VCaP (cell line): ENCODE measurements around the gene MINDY4B.

Experiments
- H3K27ac ChIP-seq: fragments of 450-650 bp; 2 replicates; pipeline ENCODE4 v1.5.1; 2017
- CTCF ChIP-seq: fragments of 450-650 bp; conservative IDR thresholded peaks from 2 replicates; pipeline ENCODE4 v1.5.1; 2017; ENCODE audit warnings: mild to moderate bottlenecking, moderate library complexity

MINDY4B gene

DNA sequence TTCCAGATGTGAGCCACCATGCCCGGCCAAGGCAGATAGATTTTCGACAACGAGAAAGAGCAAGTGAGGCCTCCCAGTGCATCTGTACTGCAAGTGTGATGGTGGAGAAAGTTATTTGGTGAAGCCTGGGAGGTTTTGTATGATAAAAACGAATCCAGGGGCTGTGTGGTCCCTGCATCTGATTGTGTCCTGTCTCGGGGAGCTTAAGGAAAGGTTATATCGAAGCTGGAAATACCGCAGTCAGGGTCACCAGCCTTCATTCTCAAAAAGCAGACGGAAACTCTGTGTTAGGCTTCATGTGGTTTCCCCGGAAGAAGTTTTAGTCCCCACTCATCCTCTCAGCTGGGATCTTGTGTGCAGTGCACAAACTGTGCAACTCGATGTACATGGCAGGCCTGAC lies 3.4 kb downstream of the MINDY4B start:
- H3K27ac ChIP-seq, result no peak overlapping the region
- no peak for TF ChIP-seq CTCF

DNA sequence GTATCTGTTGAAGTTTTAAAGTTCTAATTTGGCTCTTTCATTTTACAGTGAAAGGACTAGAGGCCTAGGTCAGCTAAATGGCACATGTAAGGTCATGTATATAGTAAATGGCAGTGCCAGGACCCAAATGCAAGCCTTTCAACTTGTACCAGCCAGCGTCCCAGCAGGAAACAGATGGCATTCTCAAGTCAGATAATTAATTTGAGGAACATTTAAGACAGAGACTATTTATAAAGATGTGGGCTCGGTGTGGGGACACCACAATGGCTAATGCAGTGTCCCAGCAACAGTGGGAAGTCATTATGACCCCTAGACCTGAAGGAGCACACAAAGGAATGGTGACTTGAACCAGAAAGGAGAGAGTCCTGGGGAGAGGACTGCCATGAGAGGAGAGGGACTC lies 6.1 kb downstream of the MINDY4B start:
- H3K27ac ChIP-seq, result no peak overlapping the region
- TF ChIP-seq CTCF, result no peak

DNA sequence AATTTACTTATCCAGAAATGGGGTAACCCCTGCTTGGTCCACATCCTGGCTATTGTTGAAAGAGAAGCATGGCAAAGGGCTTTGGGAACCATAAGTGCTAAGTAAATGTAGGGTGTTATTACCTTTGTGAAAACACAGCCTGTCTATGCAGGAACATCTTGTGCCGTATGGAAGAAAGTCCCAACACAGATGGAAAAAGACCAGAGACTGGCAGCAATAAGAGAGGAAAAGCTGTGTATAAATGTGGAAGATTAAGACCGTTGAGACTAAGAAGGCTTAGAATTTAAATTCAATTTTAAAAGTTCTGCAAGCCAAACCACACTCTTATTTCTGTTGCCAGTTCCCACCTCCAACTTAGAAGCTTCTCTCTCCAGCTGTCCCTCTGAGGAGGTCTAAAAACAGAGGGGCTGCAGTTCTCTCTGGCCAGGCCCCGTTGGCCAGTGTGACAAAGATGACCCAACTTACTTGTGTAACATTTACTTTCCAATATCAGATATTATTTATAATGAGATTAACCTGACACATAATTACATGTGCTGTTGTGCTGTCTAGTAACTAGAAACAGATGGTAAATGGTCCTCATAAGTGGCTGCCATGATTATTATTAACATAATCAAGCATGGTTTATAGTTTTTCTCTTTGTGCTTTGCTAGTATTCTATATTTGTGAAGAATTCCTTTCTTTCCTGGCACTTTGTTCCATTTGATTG lies 7.0 kb downstream of the MINDY4B start:
- TF ChIP-seq CTCF, result no peak
- no peak overlapping the region for H3K27ac ChIP-seq

DNA sequence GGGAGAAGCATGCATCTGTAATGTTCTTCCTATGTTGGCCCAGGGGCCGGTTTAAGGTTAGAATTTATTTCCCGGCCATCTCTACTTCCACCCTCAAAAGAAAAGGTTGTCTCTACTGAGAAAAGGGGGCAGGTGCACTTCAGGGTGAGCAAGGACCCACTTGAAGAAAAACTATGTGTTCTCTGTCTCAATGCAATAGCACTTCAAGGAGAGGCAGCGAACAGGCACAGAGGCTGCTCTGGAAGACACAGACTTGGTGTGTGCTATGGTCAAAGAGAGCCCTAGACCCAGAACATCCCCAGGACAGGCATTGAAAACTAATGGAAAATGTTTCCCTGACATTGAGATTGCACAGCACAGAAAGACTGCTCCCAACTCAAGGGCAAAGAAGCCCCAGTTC lies 7.6 kb downstream of the MINDY4B start:
- TF ChIP-seq CTCF, result no peak
- H3K27ac ChIP-seq, result no peak overlapping the region

DNA sequence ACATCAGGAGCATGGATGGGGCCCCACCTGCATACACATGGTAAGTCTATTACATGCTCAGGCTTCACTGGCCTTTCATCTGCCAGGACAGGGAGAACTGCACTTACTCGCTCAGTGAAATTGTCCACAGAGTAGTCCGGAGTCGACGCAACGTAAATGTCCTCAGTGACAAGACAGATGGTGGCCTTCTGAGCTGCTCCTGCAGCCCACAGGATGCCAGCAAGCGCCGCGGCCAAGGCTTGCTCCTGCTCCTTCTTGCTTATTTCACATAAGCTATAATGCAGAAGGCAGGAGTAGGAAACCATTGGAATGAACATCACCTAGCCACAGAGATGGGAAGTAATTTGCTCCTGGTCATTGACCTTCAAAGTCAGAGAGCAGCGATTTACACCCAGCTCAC lies 14.4 kb downstream of the MINDY4B start:
- TF ChIP-seq CTCF, result no peak
- no peak overlapping the region for H3K27ac ChIP-seq

GRCh38 chr3:150890295-150890694 lies 14.9 kb downstream of the MINDY4B start:
- H3K27ac ChIP-seq, result no peak overlapping the region
- no peak for TF ChIP-seq CTCF

GRCh38 chr3:150889106-150889505 lies 16.1 kb downstream of the MINDY4B start:
- H3K27ac ChIP-seq, result no peak overlapping the region
- no peak for TF ChIP-seq CTCF
